ENCODE results near the gene NR6A1. TPM values are rescaled to one million over a fixed set of nuclear protein-coding genes. Genes with fewer than 3 reads are reported as not detected.
"Not testable (repeated sequence)": the region's sequence is repeated elsewhere in the genome, so short reads cannot be mapped to it uniquely, and the experiment has no call there.

Gene NR6A1
- total RNA-seq, 2 experiments from 2014 or later = 0.28 to 0.76 TPM

GRCh38 chr9:124626276-124626675, 144.8 kb downstream of the NR6A1 start:
- CTCF ChIA-PET = no interaction called here
- Mint-ChIP-seq H3K27me3 (peaks cover 15% of the 10 kb centered on the region), H3K27ac (no peak overlapping the region)

GRCh38 chr9:124625087-124625486, 146.0 kb downstream of the NR6A1 start:
- no peak overlapping the region for H3K27ac Mint-ChIP-seq
- no peak for DNase-seq
- H3K36me3 Mint-ChIP-seq (ENCODE audit: low read depth) = no peaks in the 10 kb centered on the region
- peaks cover 2% of the 10 kb centered on the region for H3K4me1 Mint-ChIP-seq
- POLR2A ChIA-PET = no interaction called here
- H3K4me3 Mint-ChIP-seq = no peak overlapping the region
- H3K9me3 Mint-ChIP-seq = no peaks in the 10 kb centered on the region
- peaks cover 18% of the 10 kb centered on the region for H3K27me3 Mint-ChIP-seq
- CTCF ChIA-PET = interaction anchor here (1.3 to 1.5 kb wide), 2 partner anchors 16 to 86 kb away, joined by 3 to 8 read pairs; no protein-coding TSS in a partner anchor

More at GRCh38 chr9:124626276-124626675, 144.8 kb downstream of the NR6A1 start:
- DNase-seq = no peak
- Mint-ChIP-seq H3K4me1 (peaks cover 2% of the 10 kb centered on the region), H3K9me3 (no peaks in the 10 kb centered on the region), H3K4me3 (no peak overlapping the region), H3K36me3 (ENCODE audit: low read depth) (no peaks in the 10 kb centered on the region)
- POLR2A ChIA-PET = no interaction called here

DNA sequence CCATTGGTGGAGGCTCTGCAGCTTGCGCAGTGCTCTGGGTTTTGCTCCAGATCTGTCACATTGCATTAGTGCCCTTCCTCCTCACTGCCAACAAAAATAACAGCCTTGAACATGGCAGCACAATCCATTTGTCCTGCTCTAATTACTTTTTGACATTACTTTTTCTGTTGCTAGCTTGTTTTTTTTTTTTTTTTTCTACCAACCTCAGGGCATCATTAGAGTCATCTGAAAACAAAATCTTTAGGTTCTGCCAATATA, 146.4 kb downstream of the NR6A1 start:
- DNase-seq = no peak
- peaks cover 18% of the 10 kb centered on the region for H3K27me3 Mint-ChIP-seq
- no peak overlapping the region for H3K27ac Mint-ChIP-seq
- H3K36me3 Mint-ChIP-seq (ENCODE audit: low read depth) = no peaks in the 10 kb centered on the region
- CTCF ChIA-PET = interaction anchor here (1.3 to 1.5 kb wide), 2 partner anchors 16 to 87 kb away, joined by 3 to 8 read pairs; no protein-coding TSS in a partner anchor
- no peak overlapping the region for H3K4me3 Mint-ChIP-seq
- H3K9me3 Mint-ChIP-seq = no peaks in the 10 kb centered on the region
- POLR2A ChIA-PET = no interaction called here
- peaks cover 2% of the 10 kb centered on the region for H3K4me1 Mint-ChIP-seq

- Mint-ChIP-seq H3K36me3 (ENCODE audit: low read depth) (no peaks in the 10 kb centered on the region), H3K27ac (no peak overlapping the region), H3K27me3 (peaks cover 18% of the 10 kb centered on the region), H3K4me3 (no peak overlapping the region), H3K4me1 (peaks cover 2% of the 10 kb centered on the region), H3K9me3 (no peaks in the 10 kb centered on the region)
- no peak for DNase-seq
- POLR2A ChIA-PET = no interaction called here
- CTCF ChIA-PET = interaction anchor here (1.2 to 1.5 kb wide), 3 partner anchors 17 to 100 kb away, joined by 3 to 8 read pairs (median 3); no protein-coding TSS in a partner anchor
Observed at GRCh38 chr9:124623966-124624734, 147.0 kb downstream of the NR6A1 start.

DNA sequence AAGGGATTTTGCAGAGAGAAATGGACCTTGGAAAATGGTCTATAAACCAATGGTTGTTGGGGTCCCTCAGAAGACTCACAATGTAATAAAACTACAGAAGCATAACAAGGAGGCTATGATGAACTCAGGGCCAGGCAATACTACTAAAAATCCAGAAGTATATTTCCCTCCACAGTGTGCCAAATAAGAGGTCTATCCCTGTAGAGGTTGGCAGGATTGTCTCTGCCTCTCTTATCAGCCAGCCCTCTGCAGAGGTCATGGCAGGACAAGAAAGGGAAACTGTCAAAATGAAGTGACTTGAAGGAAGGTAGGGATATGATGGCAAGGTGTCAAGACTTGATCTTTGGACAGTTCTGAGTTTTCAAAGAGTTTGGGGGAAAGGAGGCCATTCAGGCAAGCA, 148.2 kb downstream of the NR6A1 start:
- POLR2A ChIA-PET = no interaction called here
- H3K27me3 Mint-ChIP-seq = peaks cover 18% of the 10 kb centered on the region
- H3K4me1 Mint-ChIP-seq = peaks cover 2% of the 10 kb centered on the region
- CTCF ChIA-PET = interaction anchor here (1.2 kb wide), 1 partner anchor 101 kb away, joined by 3 read pairs; no protein-coding TSS in a partner anchor
- no peaks in the 10 kb centered on the region for H3K36me3 Mint-ChIP-seq (ENCODE audit: low read depth)
- H3K27ac Mint-ChIP-seq = no peak overlapping the region
- no peak overlapping the region for H3K4me3 Mint-ChIP-seq
- H3K9me3 Mint-ChIP-seq = no peaks in the 10 kb centered on the region
- DNase-seq = no peak

- H3K9me3 Mint-ChIP-seq = no peaks in the 10 kb centered on the region
- no peaks in the 10 kb centered on the region for H3K36me3 Mint-ChIP-seq (ENCODE audit: low read depth)
- H3K4me1 Mint-ChIP-seq = peaks cover 2% of the 10 kb centered on the region
- ChIA-PET POLR2A (no interaction called here), CTCF (no interaction called here)
- no peak overlapping the region for H3K27ac Mint-ChIP-seq
- peaks cover 19% of the 10 kb centered on the region for H3K27me3 Mint-ChIP-seq
- H3K4me3 Mint-ChIP-seq = no peak overlapping the region
- no peak for DNase-seq
Observed at GRCh38 chr9:124621371-124622328, 149.5 kb downstream of the NR6A1 start.

DNA sequence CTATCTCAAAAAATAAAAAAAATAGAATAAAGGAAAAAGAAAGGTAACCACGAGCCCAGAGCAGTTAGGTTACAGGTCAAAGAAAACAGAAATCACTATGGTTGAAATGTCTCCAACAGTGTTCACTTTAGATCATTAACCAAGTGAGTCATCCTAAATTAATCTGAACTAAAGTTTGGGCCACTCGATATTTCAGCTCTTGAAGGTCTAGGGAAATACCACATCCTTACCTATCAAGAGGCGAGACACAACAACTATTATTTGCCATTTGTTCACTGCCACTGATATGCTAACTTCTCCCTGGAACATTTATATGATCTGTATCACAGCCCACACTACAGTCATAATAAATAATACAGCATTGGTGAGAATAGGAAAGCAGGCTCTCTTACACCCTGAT, 152.6 kb downstream of the NR6A1 start:
- ChIA-PET CTCF (interaction anchor here (0.9 to 6.1 kb wide), 3 partner anchors 24 to 94 kb away, joined by 3 to 64 read pairs (median 8); no protein-coding TSS in a partner anchor), POLR2A (no interaction called here)
- Mint-ChIP-seq H3K4me3 (no peak overlapping the region), H3K27ac (no peak overlapping the region), H3K4me1 (no peaks in the 10 kb centered on the region), H3K9me3 (no peaks in the 10 kb centered on the region), H3K27me3 (peaks cover 11% of the 10 kb centered on the region), H3K36me3 (ENCODE audit: low read depth) (no peaks in the 10 kb centered on the region)
- DNase-seq = no peak

- H3K36me3 Mint-ChIP-seq (ENCODE audit: low read depth) = no peaks in the 10 kb centered on the region
- no peak overlapping the region for H3K4me3 Mint-ChIP-seq
- H3K9me3 Mint-ChIP-seq = no peaks in the 10 kb centered on the region
- ChIA-PET POLR2A (no interaction called here), CTCF (interaction anchor here (0.5 to 6.1 kb wide), 44 partner anchors 10 to 819 kb away, joined by 3 to 64 read pairs (median 3); partner anchors contain the start of gene WDR38)
- peak; percentile 75 for DNase-seq
- H3K27ac Mint-ChIP-seq = no peak overlapping the region
- H3K4me1 Mint-ChIP-seq = no peaks in the 10 kb centered on the region
- H3K27me3 Mint-ChIP-seq = peaks cover 8% of the 10 kb centered on the region
Observed at GRCh38 chr9:124617477-124618141, 153.5 kb downstream of the NR6A1 start.

GRCh38 chr9:124616961-124617360, 154.2 kb downstream of the NR6A1 start:
- Mint-ChIP-seq H3K27ac (no peak overlapping the region), H3K4me1 (no peaks in the 10 kb centered on the region), H3K4me3 (no peak overlapping the region), H3K9me3 (no peaks in the 10 kb centered on the region), H3K36me3 (ENCODE audit: low read depth) (no peaks in the 10 kb centered on the region), H3K27me3 (peaks cover 9% of the 10 kb centered on the region)
- DNase-seq = no peak
- ChIA-PET POLR2A (no interaction called here), CTCF (interaction anchor here (0.5 to 6.1 kb wide), 44 partner anchors 9 to 819 kb away, joined by 3 to 64 read pairs (median 3); partner anchors contain the start of gene WDR38)

DNA sequence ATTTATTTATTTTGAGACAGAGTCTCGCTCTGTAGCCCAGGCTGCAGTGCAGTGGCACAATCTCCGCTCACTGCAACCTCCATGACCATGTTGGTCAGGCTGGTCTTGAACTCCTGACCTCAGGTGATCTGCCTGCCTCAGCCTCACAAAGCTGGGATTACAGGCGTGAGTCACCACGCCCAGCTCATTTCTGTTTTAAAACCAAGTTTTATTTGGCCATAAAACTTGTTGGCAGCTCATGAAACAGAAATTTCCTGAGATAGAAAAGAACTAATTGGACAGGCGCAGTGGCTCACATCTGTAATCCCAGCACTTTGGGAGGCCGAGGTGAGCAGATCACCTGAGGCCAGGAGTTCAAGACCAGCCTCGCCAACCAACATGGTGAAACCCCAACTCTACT, 155.3 kb downstream of the NR6A1 start:
- CTCF ChIA-PET = interaction anchor here (0.6 to 6.1 kb wide), 5 partner anchors 31 to 1231 kb away, joined by 3 to 64 read pairs (median 3); no protein-coding TSS in a partner anchor

GRCh38 chr9:124615100-124615742, 155.9 kb downstream of the NR6A1 start:
- H3K27me3 Mint-ChIP-seq = peaks cover 11% of the 10 kb centered on the region
- ChIA-PET CTCF (interaction anchor here (0.8 to 6.1 kb wide), 2 partner anchors 94 to 97 kb away, joined by 3 to 64 read pairs; no protein-coding TSS in a partner anchor), POLR2A (no interaction called here)
- H3K4me3 Mint-ChIP-seq = no peak overlapping the region
- H3K27ac Mint-ChIP-seq = no peak overlapping the region
- no peaks in the 10 kb centered on the region for H3K4me1 Mint-ChIP-seq
- no peaks in the 10 kb centered on the region for H3K9me3 Mint-ChIP-seq
- H3K36me3 Mint-ChIP-seq (ENCODE audit: low read depth) = no peaks in the 10 kb centered on the region
- DNase-seq = no peak

More for the DNA sequence above, 155.3 kb downstream of the NR6A1 start:
- H3K9me3 Mint-ChIP-seq; H3K4me3 Mint-ChIP-seq; H3K4me1 Mint-ChIP-seq; H3K27ac Mint-ChIP-seq; DNase-seq; H3K27me3 Mint-ChIP-seq; H3K36me3 Mint-ChIP-seq (ENCODE audit: low read depth); POLR2A ChIA-PET: not testable (repeated sequence)

DNA sequence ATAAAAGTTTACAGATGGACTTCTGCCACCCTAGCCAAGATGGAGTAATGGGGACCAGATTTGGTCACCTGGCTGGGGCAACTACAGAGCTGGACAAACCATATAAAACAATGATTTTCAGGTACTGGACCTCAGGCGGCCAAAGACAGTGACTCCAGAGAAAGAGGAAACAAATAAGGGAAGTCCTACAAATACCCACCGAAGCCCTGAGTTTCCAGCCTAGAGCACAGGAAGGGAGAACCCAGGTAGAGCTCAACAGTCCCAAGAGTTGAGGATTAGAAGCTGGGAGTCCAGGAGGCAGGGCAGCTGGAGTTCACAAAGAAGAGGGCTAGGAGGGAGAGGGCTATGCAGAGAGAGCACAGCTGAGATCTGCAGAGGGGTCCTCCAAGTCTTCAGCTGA, 157.3 kb downstream of the NR6A1 start:
- Mint-ChIP-seq H3K36me3 (ENCODE audit: low read depth) (no peaks in the 10 kb centered on the region), H3K27me3 (peaks cover 24% of the 10 kb centered on the region), H3K4me1 (no peaks in the 10 kb centered on the region), H3K9me3 (no peaks in the 10 kb centered on the region), H3K27ac (no peak overlapping the region), H3K4me3 (no peak overlapping the region)
- no peak for DNase-seq
- ChIA-PET POLR2A (no interaction called here), CTCF (interaction anchor here (6.1 kb wide), 1 partner anchor 98 kb away, joined by 64 read pairs; no protein-coding TSS in a partner anchor)

Measured in activated CD4-positive, alpha-beta memory T cell treated with anti-CD3 and anti-CD28 coated beads, Interleukin-2, amount 10 ng/mL, durations not matched to agents 7 days and 5 days (primary cell).